Anterior cingulate cortex (tissue), 58 donors: ENCODE measurements around the gene PHPT1.
"Not testable (repeated sequence)": the region's sequence is repeated elsewhere in the genome, so short reads cannot be mapped to it uniquely, and the experiment has no call there.

ENCODE experiments used
- DNase-seq, 58 donors: peaks; one replicate each; lab custom pipeline; 2025; lab: John Stamatoyannopoulos, UW

PHPT1 gene

DNA sequence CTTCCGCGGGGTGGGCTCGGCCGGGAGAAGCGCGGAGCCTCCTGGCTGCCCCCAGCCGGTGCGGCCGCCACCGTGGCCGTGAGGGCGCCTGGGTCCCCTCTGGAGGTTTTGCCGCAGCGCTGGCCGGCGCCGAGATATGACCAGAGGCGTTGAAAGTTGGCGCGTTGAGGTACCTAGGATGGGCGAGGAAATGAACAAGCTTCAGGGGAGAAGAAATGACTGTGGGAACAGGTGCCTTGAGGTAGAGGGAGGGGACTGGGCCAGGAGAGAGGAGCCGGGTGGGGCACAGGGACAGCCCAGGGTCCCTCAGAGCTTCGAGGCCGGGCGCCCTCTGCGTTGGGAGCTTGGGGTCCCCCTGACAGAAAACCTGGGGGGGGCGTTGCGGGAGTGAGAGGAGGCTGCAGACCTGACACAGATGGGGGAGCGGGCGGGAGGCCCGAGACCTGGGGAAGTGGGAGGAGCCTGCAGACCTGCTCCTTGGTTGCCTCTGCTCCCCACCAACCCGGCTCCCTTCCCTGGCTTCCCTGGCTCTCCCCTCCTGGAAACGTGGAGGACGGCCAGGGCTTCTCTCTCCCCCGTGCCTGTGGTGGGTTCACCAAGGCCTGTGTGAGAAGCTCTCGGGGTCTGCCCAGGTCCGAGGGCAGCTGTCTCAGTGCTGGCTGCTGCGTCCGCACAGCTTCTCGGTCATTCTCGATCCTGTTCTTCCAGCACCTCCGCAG is 27.2 kb upstream of the PHPT1 start:
- DNase-seq = no peak

- peak in 4 of 58 donors; percentile 15 to 40 (median 20) for DNase-seq
Measured at GRCh38 chr9:136823136-136824046, 25.8 kb upstream of the PHPT1 start.

DNA sequence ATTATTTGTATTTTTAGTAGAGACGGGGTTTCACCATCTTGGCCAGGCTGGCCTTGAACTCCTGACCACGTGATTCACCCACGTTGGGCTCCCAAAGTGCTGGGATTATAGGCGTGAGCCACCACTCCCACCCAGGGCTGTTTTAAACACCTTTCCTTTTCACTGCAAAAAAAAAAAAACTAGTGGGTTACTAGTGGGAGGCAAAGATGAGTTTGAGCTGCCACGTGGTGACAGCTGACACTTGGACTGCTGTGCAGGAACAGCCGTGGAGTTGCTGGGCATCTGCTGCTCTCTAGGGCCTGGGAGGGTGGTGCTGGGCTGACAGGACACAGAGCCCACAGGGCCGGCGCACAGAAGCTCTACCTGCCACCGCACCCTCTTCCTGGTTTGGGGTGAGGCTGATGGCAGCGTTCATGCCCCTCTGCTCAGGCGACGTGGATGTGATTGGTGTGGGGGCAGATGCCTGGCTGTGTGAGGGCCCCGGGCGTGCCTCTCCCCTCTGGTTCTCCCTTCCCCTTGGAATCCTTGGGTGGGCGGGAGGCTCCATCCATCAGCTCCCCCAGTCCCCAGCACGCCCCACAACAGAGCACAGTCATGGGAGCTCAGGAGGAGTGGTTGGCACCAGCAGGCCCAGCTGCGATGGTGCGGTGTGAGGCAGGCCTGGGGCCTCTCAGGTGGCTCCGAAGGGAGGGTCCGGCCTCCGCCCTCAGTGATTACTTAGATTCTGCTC is 24.5 kb upstream of the PHPT1 start:
- DNase-seq = peak in 3 of 58 donors; percentile 17 to 57 (median 22)

DNA sequence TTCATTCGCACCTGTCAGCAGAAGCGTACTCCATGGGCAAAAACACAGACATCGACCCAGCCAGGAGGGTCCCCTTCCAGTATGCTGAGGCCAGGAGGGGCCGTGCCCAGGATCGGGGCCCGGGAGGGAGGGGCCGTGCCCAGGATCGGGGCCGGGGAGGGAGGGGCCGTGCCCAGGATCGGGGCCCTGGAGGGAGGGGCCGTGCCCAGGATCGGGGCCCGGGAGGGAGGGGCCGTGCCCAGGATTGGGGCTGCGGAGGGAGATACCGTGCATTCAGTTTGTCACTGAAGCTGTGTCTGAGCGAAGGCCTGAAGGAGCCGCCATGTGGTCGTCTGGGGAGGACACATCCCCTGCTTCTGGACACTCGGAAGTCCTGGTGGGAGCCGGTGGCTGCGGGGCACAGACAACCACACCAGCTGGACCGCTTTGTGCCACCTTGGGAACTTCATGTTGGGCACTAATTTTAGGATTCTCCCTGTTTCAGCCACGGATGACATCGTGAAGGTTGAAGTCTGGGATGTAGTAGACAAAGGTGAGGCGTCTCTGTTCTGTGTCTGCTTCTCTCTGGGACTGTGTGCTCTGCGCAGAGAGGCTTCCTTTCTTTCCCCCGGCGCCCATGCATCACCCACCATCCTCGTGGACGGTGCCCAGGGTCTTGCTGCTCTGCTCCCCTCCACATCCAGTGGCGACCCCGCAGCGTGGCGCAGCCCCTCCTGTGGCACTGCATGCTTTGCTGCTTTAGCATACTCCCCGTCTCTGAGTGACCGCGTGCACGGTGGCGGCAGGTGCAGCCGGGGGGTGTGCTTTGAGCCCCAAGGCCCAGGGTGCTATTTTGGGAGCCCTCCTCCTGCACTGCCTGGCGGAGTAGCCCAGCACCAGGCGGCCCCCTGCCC is 23.7 kb upstream of the PHPT1 start:
- DNase-seq = no peak

DNA sequence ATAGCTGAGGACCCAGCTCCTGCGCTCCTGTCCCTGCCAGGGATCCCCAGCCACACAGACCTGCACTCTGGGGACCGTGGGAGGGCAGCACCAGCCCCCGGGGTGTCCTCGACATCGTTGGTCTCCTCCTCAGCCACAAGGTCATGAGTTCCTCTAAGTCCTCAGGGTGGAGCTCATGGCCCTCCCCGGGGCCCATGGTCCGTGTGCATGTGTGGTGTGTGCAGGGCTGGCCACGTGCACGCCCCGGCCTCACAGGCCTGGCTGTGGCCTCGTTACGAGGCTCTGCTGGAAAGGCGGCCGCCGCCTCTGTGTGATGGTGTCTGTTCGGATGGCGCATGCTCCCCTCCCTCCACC is 23.0 kb upstream of the PHPT1 start:
- no peak for DNase-seq

DNA sequence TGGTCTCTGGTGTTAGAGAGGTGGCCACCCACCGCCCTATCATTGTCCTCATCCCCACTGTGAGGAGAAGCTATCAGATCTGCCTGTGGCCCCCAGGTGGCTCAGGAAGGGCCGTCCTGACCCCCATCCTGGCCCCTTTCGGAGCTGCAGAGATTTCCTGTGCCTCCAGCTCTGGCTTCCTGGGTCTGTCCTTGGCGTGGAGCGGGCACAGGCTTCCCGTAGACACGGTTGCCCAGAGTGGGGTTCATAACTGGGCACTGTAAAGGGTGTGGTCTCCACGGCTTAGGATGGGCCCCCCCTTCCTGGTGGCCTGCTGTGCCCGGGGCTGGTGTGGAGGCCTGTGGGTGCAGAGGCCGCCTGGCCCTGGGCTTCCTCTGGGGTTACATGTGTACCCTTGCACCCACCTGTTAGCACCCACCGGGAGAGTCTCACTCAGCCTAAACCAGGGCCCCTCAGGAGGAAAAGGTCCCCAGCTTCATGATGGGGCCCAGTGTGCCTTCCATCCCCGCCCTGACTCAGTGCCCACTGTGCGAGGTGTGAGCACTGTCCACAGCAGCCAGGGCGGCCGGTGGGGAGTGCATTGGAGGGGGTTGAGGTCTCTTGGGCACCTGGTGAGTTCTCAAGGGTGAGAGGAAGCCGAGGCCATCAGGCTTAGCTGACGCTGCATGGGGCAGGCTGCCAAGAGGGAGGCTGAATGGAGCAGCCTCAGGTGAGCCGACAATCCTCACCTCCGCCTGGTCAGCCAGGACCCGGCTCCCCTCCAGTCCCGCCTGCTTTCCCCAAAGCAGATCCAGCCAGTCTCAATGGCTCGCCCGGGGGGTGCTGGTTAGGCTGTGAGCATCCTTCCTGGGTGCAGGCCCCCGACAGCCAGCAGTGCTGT is 22.3 kb upstream of the PHPT1 start:
- DNase-seq = no peak

GRCh38 chr9:136827794-136828473 is 21.3 kb upstream of the PHPT1 start:
- no peak for DNase-seq

DNA sequence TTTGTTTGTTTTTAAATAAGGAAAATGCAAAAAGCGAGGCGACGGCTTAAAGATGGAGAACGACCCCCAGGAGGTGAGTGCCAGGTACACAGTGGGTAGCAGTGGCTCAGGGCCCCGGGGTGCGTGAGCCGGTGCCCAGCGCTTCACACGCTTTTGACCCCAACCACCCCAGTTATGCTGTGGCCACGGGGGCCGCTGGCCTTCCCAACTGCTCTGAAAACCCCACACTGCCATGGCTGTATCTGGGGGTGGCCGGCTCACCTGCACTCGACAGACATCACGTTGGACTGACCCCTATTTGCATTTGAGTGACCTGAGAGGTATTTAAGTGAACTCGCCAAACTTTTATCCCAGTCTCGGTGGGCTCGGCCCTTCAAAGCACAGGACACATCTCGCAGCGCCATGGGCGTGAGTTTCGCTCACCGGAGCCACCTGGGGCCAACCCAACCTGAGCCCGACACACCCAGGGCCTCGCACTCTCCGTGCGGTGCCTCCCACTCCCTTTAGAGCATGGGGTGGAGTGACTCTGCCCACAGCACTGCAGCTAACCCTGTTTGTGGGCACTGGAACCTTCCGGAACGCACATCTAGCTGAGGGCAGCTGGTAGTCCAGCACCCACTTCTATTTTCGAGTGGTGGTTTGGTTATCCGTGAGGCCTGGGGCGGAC is 20.6 kb upstream of the PHPT1 start:
- DNase-seq = no peak

- DNase-seq = no peak
Measured at GRCh38 chr9:136829412-136829811, 19.8 kb upstream of the PHPT1 start.

GRCh38 chr9:136829981-136830885 is 19.0 kb upstream of the PHPT1 start:
- no peak for DNase-seq

GRCh38 chr9:136831002-136831719 is 18.0 kb upstream of the PHPT1 start:
- DNase-seq = peak in 13 of 58 donors; percentile 17 to 59 (median 30)

DNA sequence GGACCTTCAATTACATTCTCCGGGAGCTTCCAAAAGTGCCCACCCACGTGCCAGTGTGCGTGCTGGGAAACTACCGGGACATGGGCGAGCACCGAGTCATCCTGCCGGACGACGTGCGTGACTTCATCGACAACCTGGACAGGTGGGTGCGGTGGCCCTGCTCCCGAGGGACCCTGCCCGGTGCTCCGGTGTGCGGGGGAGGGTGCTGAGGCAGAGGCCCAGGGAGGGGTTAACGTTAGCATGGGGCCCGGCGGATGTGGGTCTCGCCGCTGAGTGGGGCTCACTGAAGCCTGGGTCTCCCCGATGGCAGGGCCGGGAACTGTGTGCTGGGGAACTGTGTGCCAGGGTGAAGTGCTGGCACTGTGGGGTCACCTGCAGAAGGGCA is 17.5 kb upstream of the PHPT1 start:
- no peak for DNase-seq

DNA sequence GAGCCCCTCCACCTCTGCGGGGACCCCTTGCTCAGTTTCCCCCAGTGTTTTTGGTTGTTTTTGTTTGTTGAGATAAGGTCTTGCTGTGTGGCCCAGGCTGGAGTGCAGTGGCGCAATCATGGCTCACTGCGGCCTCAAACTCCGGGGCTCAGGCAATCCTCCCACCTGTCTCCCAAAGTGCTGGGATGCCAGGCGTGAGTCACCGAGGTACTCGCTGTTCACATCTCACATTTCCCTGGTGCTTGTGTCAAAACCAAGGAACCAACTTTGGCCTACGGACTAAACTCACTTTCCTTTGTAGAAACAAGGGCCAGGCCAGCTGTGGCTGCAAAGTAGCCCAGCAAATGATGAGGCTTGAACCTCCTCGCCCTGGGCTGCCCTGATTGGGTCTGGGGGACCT is 16.6 kb upstream of the PHPT1 start:
- DNase-seq = peak in 1 of 58 donors; percentile 24

- DNase-seq = not testable (repeated sequence)
Measured at GRCh38 chr9:136833381-136834048, 15.7 kb upstream of the PHPT1 start.

DNA sequence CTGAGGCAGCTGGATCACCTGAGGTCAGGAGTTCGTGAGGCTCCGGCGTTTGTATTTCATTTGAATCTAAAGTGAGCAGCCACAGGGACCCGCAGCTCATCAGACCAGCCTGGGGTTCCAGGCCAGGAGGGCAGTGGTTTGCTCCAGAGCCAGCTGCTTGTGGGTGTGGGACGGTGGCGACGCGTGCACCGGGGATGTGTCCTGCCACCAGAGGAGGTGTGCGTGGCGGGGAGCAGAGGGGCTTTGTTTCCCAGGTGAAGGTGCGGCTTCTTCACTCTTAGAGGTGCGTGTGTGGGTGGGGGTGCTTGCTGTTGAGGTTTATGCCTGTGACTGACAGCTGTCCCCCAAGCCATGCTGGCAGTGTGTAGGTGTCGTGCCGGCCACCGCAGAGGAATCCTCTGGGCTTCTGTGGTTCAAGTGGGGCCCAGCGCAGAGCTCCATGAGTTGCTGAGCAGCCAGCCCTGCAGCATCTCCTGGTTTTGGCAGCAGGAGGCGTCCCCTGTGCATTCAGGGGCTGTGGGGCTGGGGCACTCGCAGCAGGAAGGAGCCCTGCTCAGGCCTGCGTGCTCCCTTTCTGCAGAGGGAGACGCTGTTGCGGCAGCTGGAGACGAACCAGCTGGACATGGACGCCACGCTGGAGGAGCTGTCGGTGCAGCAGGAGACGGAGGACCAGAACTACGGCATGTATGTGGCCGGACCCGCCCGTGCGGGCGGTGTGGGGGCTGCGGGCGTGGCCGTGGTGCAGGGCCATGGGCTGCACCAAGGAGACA is 13.9 kb upstream of the PHPT1 start:
- DNase-seq = no peak
